SHP77 (cell line): ENCODE results near the gene PALLD.

Experiments
- DNase-seq, 2 experiments: peaks; one replicate each; lab custom pipeline; 2025; lab: John Stamatoyannopoulos, UW

PALLD gene

DNA sequence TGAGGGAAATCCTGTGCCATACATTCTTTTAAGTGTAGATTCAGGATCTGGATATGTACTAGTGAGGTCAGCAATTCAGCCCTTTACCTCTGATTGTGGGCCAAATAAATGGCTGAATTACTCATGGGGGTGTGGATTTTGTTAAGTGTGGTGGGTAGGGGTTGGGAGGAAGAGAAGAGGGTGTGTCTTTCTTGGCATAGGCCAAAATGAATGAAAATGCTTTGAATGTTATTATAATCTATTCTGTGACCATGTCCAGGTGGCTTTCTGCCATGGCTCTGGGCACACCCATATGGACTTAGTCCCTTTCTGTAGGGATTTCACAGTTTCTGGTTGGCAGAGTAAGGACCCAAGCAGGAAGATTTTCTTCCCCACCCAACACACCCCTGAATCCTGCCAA, 268.9 kb downstream of the PALLD start:
- DNase-seq, result no peak

DNA sequence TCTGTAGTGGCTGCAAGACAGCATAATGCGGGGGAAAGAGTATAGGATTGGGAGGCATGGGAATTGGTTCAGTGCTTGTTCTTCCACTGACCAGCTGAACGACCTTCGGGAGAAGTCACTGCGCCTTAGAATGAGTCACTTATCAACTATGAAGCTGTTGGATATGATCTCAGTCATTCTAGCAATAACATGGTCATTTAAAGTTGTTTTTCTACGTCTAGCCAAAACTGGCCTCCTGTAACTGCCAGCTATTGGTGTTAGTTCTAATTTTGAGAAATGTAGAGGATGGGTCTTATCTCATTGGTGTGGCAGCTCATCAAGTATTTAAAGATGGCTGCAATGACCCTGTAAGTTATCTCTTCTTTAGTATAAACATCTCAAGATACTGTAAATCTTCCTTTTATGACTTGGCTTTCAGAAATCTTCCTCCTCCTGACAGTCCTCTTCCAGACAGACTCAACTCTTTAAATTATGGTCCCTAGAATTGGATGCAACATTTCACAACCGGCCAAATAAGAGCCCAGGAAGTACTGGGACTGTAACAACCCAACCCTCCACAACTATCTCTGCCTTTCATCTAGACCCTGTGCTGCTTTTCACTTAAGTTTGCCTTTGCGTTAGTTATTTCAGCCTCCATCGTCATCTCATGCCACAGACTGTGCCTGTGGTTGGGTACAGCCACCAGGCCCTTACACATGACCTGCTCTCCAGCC, 269.9 kb downstream of the PALLD start:
- no peak for DNase-seq

DNA sequence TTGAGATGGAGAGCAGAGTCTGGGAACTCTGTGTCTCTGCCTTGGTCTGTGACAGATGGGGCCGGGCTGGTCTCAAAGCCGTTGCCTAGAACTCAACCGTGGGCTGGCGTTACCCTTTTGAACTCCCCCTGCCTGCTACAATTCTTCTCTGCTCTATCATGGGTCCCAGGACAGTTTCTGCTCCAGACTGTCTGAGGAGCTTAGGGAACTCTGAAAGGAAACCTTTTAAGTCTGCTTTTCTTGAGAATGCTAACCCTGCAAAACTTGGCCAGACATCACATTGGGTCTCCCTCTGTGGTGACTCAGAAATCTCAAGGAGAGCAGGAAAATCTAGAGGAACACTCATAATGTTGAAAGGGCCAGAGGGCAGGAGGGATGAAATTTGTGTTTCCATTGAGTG, 272.6 kb downstream of the PALLD start:
- DNase-seq, result no peak

DNA sequence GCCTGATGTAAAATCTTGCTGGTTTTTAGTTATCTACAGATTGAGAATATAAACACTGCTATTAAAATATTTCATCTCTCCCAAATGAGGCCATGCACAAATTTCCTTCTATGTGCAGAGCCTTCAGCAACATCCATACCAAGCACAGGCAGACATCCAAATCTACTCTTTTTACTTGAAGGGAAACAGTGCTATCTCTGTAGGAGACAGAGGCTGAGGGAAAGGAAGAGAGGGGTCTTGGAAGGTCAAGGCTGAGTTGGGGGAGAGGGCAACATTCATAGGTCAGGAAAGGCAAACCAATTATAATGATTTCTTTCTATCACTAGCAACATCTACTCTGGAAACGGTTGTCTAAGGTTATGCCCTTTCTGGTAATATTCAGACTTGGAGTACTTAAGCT, 273.0 kb downstream of the PALLD start:
- DNase-seq, result no peak

DNA sequence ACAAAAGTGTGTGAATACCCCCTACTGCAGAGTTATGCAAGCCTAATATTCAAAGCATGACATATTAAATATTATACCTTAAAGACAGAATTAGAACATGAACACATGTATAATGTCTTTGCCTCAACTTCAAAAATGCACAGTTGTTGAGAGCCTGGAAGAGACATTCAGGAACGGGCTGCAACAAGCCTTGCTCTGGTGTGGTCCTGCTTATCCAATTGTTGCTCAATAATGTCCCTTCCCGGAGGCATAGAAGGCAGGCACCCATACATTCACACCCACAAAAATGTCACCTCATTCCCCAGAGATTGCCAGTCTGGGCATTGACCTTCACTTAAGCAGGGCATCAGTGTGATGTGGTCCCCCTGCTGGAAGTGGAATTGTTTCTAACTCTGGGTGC, 274.4 kb downstream of the PALLD start:
- no peak for DNase-seq

DNA sequence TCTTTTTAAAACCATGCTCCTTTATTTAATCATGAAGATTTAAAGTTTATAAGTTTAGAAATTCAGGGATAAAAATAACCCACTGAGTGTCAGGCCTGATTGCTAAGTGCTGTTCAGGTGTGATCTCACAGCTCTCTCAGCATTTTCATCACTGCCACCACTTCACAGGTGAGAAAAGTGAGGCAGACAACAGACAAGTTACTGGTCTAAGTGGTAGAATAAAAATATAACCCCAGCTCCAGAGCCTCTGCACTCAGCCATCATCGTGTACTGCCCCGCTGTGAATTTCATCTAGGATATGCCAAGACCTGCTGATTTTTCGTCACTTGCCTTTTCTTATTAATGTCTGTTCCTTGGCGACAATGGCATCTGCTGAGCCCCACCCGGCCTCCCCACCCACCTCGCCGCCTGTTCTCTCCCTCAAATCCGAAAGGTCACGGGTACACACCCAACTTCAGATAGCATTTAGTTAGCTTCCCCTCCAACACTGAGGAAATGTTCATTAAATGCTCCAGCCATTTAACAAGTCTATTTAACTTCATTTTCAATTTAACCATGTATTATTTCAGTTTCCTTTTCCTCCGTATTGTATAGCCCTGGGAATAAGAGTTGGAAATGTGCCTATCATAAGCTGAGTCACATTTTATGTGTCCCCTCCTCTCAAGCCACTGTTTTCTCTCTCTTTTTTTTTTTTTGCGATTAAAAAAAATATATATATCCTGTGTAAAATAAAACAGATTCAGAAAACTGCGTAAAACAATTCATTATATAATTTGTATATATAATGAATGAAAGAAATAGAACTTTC, 276.7 kb downstream of the PALLD start:
- no peak for DNase-seq

DNA sequence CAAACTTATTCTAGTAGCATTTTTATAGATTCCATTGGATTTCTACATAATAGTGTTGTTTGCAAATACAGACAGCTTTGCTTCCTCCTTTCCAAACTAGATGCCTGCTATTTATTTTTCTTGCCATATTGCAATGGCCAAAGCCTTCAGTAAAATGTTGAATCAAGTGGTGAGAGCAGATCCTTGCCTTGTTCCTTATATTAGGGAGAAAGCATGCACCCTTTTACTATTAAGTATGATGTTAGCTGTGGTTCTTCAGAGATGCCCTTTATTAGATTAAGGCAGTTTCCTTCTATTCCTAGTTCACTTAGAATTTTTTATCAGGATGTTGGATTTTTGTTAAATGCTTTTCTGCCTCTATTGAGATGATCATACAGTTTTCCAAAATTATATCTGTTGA, 279.5 kb downstream of the PALLD start:
- DNase-seq, result no peak

DNA sequence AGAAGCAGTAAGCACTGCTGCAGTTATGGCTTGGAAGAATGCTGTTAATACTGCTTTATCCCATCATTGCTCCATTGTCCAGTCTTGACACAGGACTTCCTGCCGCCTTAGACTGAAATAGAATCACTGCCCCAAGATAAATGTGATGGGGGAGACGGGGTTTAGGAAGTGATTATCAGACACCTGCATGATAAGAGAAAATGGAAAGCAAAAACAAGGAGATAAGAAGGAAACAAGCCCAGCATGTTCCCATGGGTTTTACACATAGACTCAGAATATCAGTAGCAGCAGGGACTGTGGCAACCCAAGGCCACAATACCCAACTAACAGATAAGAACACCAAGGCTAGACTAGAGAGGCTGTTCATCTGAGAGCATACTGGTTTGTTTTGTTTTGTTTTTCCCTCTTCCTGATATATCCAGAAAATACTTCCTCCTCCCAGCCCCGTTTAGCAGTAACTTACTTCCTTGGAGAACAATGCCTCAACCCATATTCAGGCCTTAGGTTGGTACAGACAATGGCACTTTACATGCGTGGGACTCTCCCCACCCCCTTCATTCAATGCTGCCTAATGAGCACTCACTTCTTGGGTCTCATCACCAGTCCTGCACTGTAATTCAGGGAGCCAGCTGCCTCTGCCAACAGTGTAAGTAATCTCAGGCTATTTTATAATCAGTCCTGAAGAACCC, 280.6 kb downstream of the PALLD start:
- no peak for DNase-seq

DNA sequence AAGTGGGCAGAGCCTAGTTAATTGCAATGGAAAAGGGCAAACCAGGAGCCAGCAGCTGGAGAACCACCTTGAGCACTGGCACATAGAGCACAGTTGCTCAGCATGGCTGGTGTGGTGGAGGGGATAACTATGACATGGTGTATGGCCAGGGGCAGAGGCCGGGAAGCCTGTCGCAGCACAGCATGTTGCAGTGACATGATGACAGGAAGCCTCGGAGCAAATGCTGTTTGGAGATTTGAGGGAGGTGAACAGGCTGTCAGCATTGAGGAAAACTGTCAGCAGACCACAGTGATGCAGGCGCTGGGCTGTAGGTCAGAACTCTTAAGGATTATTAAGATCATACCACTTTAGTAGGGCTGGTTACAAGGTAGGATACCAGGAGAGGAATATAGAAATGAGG, 284.5 kb downstream of the PALLD start:
- DNase-seq, result no peak

DNA sequence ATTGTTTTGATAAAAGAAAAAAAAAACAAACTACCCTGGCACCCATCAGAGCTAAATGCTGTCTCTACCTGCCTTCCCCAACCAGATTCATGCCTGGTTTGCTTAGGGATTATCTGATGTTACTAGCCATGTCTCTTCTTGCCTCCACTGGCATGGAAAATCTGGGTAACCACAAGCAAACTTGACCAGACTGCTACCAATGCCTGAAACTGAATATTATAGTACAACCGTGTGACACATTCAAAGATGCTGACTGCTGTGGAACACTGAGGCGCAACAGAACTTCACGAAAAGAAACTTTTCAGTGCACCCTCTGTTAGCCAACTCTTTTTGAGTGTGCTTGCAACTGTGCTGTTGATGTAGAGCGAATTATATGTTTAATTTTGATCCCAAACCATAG, 285.1 kb downstream of the PALLD start:
- DNase-seq, result no peak

DNA sequence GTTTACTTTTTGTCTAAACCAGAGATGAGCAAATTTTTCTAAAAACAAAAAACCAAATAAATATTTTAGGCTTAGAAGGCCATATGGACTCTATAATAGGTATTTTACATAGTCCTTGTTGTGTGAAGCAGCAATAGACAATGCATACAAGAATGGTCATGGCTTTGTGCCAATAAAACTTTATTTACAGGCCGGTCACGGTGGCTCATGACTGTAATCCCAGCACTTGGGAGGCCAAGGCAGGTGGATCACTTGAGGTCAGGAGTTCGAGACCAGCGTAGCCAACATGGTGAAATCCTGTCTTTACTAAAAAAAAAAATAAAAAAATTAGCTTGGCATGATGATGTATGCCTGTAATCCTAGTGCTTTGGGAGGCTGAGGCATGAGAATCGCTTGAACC, 285.6 kb downstream of the PALLD start:
- no peak for DNase-seq

DNA sequence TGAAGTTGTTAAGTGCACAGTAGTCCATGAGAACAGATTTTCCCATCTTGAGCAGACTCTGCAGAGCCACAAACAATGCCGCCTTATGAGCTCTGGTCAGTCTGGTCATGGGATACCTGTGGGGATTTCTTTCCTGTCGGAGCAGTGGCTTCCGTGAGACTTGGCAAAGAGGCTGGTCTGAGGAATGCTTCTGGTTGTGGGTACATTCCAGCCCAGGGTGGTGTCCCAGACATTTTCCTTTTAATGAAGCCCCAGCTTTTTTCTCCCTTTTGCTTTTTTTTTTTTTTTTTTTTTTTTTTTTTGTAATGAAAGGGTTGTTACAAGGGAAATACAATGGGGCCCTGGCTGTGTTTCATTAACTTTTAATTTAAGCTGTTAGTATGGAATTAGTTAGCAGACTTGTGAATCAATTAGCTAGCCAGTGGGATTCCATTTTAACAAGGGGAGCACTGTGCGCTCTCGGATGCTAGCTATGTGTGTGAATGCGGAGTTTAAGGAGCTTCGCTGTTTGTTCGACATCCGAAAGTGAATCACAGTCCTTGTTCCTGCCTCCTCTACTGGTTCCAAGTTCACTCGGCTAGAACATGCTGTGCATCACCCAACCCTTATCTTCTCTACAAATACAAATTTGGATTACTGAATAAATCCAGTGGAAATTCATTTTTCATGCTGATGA, 288.1 kb downstream of the PALLD start:
- no peak for DNase-seq

DNA sequence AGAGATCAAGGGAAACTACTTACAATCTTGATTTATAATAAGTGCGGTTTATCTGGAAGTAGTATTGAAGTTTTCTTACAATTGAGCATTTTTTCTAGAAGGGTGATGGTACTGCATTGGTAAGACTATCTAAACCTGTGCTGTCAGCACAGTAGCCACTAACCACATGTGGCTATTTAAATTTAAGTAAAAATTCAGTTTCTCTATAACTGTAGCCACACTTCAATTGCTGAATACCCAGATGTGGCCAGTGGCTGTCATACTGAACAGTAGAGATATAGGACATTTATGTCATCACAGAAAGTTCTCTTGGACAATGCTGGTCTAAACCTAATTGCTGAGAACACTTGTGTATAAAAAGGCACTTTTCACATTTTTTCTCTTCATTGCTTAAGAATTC, 290.5 kb downstream of the PALLD start:
- DNase-seq, result no peak

DNA sequence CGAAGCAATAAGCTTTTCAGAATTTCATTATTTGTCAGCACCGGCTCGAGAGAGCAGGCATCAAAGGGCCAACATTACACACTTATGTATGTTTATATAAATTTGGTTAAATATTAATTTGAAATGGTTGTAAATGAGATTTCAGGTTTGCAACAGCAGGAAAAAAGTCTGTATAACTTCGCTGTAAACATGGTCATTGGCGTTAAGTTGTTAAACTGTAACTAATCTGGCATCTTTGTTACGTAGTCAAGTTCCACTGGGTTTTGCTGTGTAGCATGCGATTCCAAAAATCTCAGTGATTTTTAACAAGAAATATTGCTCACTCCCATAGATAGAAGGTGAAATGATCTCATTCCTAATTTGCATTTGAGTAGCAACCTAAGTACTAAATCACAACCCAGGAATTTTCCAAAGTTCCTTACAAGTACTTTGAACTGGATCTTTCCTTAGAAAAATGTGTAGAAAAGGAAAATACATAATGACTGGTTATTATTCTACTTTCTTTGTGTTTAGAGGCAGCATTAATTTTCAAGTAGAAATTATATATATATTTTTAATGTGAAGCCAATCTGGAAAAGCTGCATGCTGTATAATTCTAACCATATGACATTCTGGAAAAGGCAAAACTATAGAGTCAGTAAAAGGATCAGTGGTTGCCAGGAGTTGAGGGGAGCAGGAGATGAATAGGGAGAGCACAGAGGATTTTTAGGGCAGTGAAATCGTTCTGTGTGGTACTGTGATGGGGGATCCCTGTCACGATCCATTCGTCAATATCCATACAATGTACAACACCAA, 291.1 kb downstream of the PALLD start:
- no peak for DNase-seq

DNA sequence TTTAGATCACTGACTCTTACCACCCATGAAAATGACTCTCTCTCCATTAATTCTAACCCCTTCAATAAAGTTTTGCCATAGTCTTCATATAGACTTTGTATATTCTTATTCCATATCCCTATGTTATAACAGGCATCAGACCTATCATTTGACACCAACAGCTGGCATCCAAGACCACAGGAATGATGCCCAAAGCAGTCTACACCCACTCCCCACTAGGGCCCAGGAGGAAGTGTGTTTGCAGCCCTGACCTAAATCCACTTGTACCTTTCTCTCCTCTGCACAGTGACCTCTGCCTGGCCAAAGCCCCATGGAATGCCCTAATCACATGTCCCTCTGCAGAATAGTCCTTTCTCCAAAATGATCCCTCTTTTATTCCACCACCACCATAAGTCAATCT, 294.0 kb downstream of the PALLD start:
- no peak for DNase-seq

DNA sequence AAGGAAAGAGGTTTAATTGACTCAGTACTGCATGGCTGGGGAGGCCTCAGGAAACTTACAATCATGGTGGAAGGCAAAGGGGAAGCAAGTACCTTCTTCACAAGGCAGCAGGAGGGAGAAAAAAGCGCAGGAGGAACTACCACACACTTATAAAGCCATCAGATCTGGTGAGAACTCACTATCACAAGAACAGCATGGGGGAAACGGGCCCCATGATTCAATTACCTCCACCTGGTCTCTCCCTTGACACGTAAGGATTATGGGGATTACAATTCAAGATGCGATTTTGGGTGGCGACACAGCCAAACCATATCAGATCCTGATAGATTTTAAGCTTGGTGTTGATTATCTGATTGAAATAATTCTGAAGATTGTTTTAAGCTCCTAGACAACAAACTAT, 294.5 kb downstream of the PALLD start:
- no peak for DNase-seq

DNA sequence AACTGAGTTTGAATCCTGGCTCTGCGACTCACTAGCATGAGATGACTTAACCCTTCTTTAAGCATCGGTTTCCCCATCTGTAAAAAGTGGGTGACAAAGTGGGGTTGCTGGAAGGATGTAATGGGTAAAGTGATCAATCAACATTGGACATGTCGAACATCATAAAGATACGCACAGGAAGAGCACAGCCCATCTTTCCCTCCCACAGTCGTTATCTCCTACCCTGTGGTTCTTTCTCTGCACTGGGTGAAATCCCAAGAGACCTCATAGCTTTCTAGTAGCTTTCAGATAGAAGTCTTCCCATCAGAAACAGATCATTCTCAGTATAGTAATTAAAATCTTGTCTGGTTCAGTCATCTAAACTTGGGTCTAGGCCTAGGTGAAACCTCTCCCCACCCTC, 296.7 kb downstream of the PALLD start:
- DNase-seq, result no peak

DNA sequence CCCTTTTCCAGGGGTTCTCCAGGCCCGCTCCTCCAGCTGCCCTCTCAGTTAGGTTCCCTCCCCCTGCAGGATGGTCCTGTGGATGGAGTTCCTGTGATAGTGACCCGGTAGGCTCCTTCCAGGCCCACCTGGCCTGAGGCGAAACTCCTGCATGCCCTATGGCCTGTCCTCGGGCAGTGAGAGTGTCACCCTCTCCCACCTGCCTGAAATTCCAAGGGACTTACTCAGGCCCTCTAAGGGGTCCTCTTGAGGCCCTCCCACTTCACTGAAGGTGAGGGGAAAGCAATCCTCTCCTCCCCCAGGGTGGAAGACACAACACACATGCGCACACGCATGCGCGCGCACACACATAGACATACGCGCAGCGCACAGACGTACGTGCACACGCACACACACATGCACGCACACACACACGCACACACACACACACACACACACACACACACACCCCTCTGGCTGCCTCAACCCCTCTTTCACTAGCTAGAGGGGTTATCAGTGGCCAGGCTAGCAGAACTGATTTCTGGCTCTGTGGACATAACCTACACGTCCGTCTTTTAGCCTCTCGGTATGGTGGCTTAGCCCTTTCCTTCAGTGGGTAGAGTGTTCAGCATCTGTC, 297.3 kb downstream of the PALLD start:
- no peak for DNase-seq

DNA sequence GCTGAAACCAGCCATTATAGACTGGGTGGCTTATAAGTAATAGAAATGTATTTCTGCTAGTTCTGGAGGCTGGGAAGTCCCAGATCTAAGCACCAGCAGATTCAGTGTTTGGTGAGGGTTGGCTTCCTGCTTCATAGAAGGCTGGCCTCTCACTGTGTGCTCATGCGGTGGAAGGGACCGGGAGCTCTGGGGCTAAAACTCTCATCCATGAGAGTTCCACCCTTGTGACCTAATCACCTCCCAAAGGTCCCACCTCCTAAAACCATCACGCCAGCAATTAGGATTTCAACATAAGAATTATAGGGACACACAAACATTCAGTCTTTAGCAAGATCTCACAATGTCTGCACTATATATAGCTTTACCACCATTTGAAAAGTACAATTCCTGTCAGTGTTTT, 298.0 kb downstream of the PALLD start:
- DNase-seq, result no peak

DNA sequence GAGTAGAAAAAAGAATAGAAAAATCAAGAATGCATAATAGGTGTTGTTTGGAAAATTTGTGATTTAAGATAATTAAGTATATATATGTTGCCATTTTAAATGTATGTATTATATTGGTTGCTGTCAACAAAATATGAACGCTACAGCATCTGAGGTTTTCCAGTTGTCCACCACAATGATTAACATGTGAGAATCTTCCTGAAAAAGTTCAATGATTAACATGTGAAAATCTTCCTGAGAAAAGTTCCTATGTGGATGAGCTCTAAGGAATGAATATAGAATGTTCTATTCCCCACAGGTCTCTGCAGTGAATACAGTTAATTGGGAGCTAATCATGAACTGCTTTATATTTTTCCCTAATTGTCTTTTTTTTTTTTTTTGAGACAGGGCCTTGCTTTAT, 298.5 kb downstream of the PALLD start:
- DNase-seq, result no peak

DNA sequence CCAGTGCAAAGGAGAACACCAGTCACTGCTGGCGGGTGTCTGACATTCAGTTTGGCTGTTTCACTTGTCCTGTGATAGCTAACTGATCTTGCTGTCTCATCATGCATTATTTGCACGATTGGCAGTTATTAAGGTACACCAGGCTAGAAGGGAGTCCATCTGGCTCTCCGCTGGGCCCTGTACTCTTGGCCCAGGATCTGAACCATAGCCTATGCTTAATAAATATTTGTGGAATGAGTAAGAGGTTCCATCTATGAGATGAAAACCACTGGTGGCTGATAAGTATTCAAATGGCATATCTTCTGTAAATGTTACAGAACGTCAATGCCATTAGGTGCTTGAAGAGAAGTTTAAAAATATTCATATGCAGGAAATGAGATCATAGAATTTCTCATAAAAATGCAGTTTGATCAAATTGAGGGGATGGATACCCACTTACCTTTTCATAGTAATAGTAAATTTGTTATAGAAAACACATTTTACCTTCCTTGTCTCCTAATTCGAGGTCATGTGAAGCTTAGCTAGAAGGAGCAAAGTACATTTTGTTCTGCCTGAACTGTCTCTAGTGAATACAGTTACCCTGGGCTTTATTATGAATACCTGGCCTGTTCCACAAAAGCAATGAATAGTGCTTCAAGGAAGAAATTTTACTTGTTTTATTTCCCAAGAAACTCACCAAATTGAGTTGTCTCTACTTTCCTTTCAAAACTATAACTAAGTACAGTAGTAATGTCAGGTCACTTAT, 299.7 kb downstream of the PALLD start:
- DNase-seq, result no peak
